Heart left ventricle (tissue), 13 donors: Measurements from ENCODE around the gene CETP.

ENCODE experiments used
- POLR2A ChIP-seq, 2 donors: fragments of 450-650 bp; IDR thresholded peaks; one replicate each; pipeline ENCODE4 v1.6.1; 2017; ENCODE audit warnings: antibody characterized with exemption in 2 of 2, mild to moderate bottlenecking in 2 of 2, moderate library complexity in 2 of 2
- TF ChIP-seq, protein P1 (sequence below), 12 donors: fragments of 200-600 bp; sonication (generic) in 4 of 12; IDR thresholded peaks; one replicate each; pipeline versions ENCODE4 v1.5.0 to v1.8.0; 2018 to 2022; ENCODE audit warnings: antibody characterized with exemption in 12 of 12, mild to moderate bottlenecking in 5 of 12
- donor health status: ischemic (EF 13 %, LVEDD 7.1; RV severe dilation, severe dysfunction).
- donor health status: DM: no; HTN: yes; CAD: no.
- donor health status: DM: no; HTN: no; CAD: no.
- donor health status: ischemic (EF 25% LVEDD 6.9; RV normal size, moderate dysfunction).
- donor health status: ischemic (EF 25% LVEDD 5.7; RV mildly dilated, moderate dysfunction).
- donor health status: ischemic (EF 35%, LVEDD 5.7; RV mildly dilated, moderate dysfunction).
- donor health status: nonischemic (EF 11% LVEDD 7.7; RV severe dilation, severe dysfunction).
- donor health status: DM: yes; HTN: yes; CAD: no.
- donor health status: PGD.
- donor health status: ischemic (EF 29% LVEDD 5.4; RV normal size, mild dysfunction).
- donor health status: nonischemic (EF 23%, LVEDD 6.1; RV moderate dilation, normal function).

DNA sequence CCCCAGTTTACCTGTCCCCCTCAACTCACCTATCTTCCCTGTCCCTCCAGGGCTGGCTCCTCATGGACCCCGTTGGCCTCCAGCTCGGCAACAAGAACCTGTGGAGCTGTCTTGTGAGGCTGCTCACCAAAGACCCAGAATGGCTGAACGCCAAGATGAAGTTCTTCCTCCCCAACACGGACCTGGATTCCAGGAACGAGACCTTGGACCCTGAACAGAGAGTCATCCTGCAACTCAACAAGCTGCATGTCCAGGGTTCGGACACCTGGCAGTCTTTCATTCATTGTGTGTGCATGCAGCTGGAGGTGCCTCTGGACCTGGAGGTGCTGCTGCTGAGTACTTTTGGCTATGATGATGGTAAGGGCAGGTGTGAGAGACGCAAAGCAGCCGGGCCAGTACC lies 58.9 kb downstream of the CETP start:
- TF ChIP-seq, protein P1, sequence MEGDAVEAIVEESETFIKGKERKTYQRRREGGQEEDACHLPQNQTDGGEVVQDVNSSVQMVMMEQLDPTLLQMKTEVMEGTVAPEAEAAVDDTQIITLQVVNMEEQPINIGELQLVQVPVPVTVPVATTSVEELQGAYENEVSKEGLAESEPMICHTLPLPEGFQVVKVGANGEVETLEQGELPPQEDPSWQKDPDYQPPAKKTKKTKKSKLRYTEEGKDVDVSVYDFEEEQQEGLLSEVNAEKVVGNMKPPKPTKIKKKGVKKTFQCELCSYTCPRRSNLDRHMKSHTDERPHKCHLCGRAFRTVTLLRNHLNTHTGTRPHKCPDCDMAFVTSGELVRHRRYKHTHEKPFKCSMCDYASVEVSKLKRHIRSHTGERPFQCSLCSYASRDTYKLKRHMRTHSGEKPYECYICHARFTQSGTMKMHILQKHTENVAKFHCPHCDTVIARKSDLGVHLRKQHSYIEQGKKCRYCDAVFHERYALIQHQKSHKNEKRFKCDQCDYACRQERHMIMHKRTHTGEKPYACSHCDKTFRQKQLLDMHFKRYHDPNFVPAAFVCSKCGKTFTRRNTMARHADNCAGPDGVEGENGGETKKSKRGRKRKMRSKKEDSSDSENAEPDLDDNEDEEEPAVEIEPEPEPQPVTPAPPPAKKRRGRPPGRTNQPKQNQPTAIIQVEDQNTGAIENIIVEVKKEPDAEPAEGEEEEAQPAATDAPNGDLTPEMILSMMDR (IDR thresholded peaks at IDR 0.05), result no peak
- no peak for TF ChIP-seq POLR2A (IDR thresholded peaks at IDR 0.05)
